MG63 (cell line): Measurements from ENCODE around the gene CENPF. TPM values are rescaled to one million over a fixed set of nuclear protein-coding genes. Genes with fewer than 3 reads are reported as not detected.

Experiments
- DNase-seq: peaks from one replicate; pipeline ENCODE4 v3.0.0-alpha.2; 2020
- H3K27me3 ChIP-seq: fragments of 250-450 bp; sonication (Bioruptor Pico); 2 replicates; pipeline ENCODE4 v1.5.1; 2020; ENCODE audit warnings: mild to moderate bottlenecking, moderate library complexity
- H3K36me3 ChIP-seq: fragments of 250-450 bp; sonication (Bioruptor Pico); 2 replicates; pipeline ENCODE4 v1.5.1; 2020; ENCODE audit warnings: mild to moderate bottlenecking, moderate library complexity
- H3K4me3 ChIP-seq: fragments of 250-450 bp; sonication (Bioruptor Pico); 2 replicates; pipeline ENCODE4 v1.5.1; 2020; ENCODE audit warnings: mild to moderate bottlenecking, moderate library complexity
- H3K9me3 ChIP-seq: fragments of 250-450 bp; sonication (Bioruptor Pico); 2 replicates; pipeline ENCODE4 v1.5.1; 2020; ENCODE audit warnings: mild to moderate bottlenecking, moderate library complexity
- total RNA-seq: library from RNA; depleted of rRNA; stranded (reverse); fragments of >200 nt; shearing (Covaris generic); gene quantifications from 2 replicates; pipeline ENCODE4 v1.2.3, GENCODE V29; 2014; ENCODE audit warnings: low replicate concordance; rRNA removed

CENPF gene
- total RNA-seq, 1 experiment from 2014 or later: 64.5 TPM

GRCh38 chr1:214702556-214702955 lies 99.6 kb downstream of the CENPF start:
- DNase-seq: no peak
- Histone ChIP-seq H3K4me3 (no peak overlapping the region), H3K36me3 (no peaks in the 10 kb centered on the region), H3K9me3 (peaks cover 12% of the 10 kb centered on the region), H3K27me3 (no peaks in the 10 kb centered on the region)

GRCh38 chr1:214707306-214708087 lies 104.5 kb downstream of the CENPF start:
- Histone ChIP-seq H3K4me3 (no peak overlapping the region), H3K36me3 (no peaks in the 10 kb centered on the region), H3K27me3 (no peaks in the 10 kb centered on the region), H3K9me3 (peaks cover 12% of the 10 kb centered on the region)
- no peak for DNase-seq

- Histone ChIP-seq H3K4me3 (no peak overlapping the region), H3K9me3 (peaks cover 12% of the 10 kb centered on the region), H3K27me3 (no peaks in the 10 kb centered on the region), H3K36me3 (no peaks in the 10 kb centered on the region)
- DNase-seq: no peak
These were observed 105.4 kb downstream of the CENPF start for GRCh38 chr1:214708321-214708955.

- Histone ChIP-seq H3K36me3 (no peaks in the 10 kb centered on the region), H3K27me3 (no peaks in the 10 kb centered on the region), H3K9me3 (peaks cover 12% of the 10 kb centered on the region), H3K4me3 (no peak overlapping the region)
- DNase-seq: no peak
These were observed 106.2 kb downstream of the CENPF start for GRCh38 chr1:214709241-214709640.

- Histone ChIP-seq H3K4me3 (no peak overlapping the region), H3K9me3 (no peaks in the 10 kb centered on the region), H3K27me3 (no peaks in the 10 kb centered on the region), H3K36me3 (no peaks in the 10 kb centered on the region)
- DNase-seq: no peak
These were observed 109.7 kb downstream of the CENPF start for GRCh38 chr1:214712737-214713136.

Other genes starting within 250 kb of the CENPF start
- gene PTPN14, start 51.6 kb upstream of the CENPF start, total RNA-seq: 41.3 and 45.2 TPM in 2 replicates